GM12878 (cell line): ENCODE data around the gene TAPT1. TPM values are rescaled to one million over a fixed set of nuclear protein-coding genes. Genes with fewer than 3 reads are reported as not detected.

Experiments
- ATAC-seq: fragments of 200-7000 bp; cut with Tn5 transposase; 3 replicates; pipeline ENCODE4 v1.9.1; 2020; ENCODE audit warnings: mild to moderate bottlenecking, moderate library complexity
- BruUV-seq: library from RNA; stranded (reverse); fragments of 400-500 nt; replicated peaks from 2 replicates; lab custom pipeline; 2021; lab: Mats Ljungman, UMichigan
- CTCF ChIA-PET: fragments of 300-600 bp; sonication (Branson Sonifier 250); formaldehyde crosslinking; extraction: SDS; loops from one replicate; lab custom pipeline; 2021; ENCODE audit warnings: inconsistent platforms; lab: Yijun Ruan, JAX
- POLR2A ChIA-PET: fragments of 350-600 bp; formaldehyde crosslinking; extraction: SDS; loops from one replicate; lab custom pipeline; 2021; ENCODE audit warnings: inconsistent platforms; lab: Charles Lee
- RAD21 ChIA-PET: fragments of 300-600 bp; sonication (Branson Sonifier 250); formaldehyde crosslinking; loops from one replicate; lab custom pipeline; 2023; ENCODE audit warnings: antibody characterized with exemption; ENCODE audit not compliant: unreplicated experiment; lab: Charles Lee
- SMC1A ChIA-PET: fragments of 300-600 bp; sonication (Branson Sonifier 250); formaldehyde crosslinking; loops from one replicate; lab custom pipeline; 2023; ENCODE audit not compliant: unreplicated experiment, uncharacterized antibody; lab: Charles Lee
- DNase-seq: peaks from one replicate; pipeline ENCODE4 v3.0.0-alpha.2; 2011; ENCODE audit warnings: low read depth, low spot score
- FAIRE-seq: peaks from 3 replicates; lab custom pipeline; 2011; peaks lifted over from hg19 to GRCh38; lab: Jason Lieb, UNC
- H2AFZ ChIP-seq: 2 replicates; pipeline ENCODE4 v1.6.0; 2011; ENCODE audit warnings: low read depth, low read length, control low read depth; ENCODE audit not compliant: control insufficient read depth
- H3K27ac ChIP-seq: 2 replicates; pipeline ENCODE4 v1.5.1; 2011; ENCODE audit warnings: control low read depth; ENCODE audit not compliant: control insufficient read depth, insufficient read depth
- H3K27me3 ChIP-seq, 2 experiments: replicated peaks in 1 of 2; 2 replicates each; pipeline versions ENCODE4 v1.6.0 to v1.6.1; 2011; ENCODE audit warnings: low read length in 1 of 2; ENCODE audit not compliant: control insufficient read depth in 2 of 2, insufficient read depth in 2 of 2
- H3K36me3 ChIP-seq, 2 experiments: 2 replicates each; pipeline ENCODE4 v1.5.1; 2011; ENCODE audit warnings: low read length in 1 of 2; ENCODE audit not compliant: control insufficient read depth in 2 of 2, insufficient read depth in 2 of 2
- H3K4me1 ChIP-seq: 2 replicates; pipeline ENCODE4 v1.6.1; 2011; ENCODE audit warnings: mild to moderate bottlenecking, low read length, moderate library complexity, mixed read lengths; ENCODE audit not compliant: control insufficient read depth, insufficient read depth
- H3K4me2 ChIP-seq: 2 replicates; pipeline ENCODE4 v1.6.0; 2011; ENCODE audit warnings: control low read depth; ENCODE audit not compliant: control insufficient read depth, insufficient read depth
- H3K4me3 ChIP-seq: fragments of 200-600 bp; sonication (generic); 2 replicates; pipeline ENCODE4 v1.5.1; 2016
- H3K79me2 ChIP-seq: 2 replicates; pipeline ENCODE4 v1.6.0; 2011; ENCODE audit warnings: low read length; ENCODE audit not compliant: control insufficient read depth, insufficient read depth
- H3K9ac ChIP-seq: 2 replicates; pipeline ENCODE4 v1.8.0; 2011; ENCODE audit warnings: low read length, control low read depth, mixed read lengths; ENCODE audit not compliant: control insufficient read depth, insufficient read depth
- H3K9me3 ChIP-seq: replicated peaks from 3 replicates; pipeline ENCODE4 v1.5.1; 2011; ENCODE audit warnings: mild to moderate bottlenecking, low read length; ENCODE audit not compliant: control insufficient read depth, insufficient read depth
- H4K20me1 ChIP-seq: 2 replicates; pipeline ENCODE4 v1.6.0; 2011; ENCODE audit not compliant: control insufficient read depth, insufficient read depth
- RB1 ChIP-seq: fragments of 450-650 bp; formaldehyde crosslinking; IDR thresholded peaks from 2 replicates; pipeline ENCODE4 v1.6.1; 2017; ENCODE audit warnings: mild to moderate bottlenecking, borderline replicate concordance
- ZNF217 ChIP-seq: fragments of 450-650 bp; IDR thresholded peaks from 2 replicates; pipeline ENCODE4 v1.6.1; 2017; ENCODE audit warnings: antibody characterized with exemption, mild to moderate bottlenecking
- whole genome bisulfite sequencing: methylation state at CpG from one replicate; pipeline ENCODE4 v1.1.6; 2016; ENCODE audit warnings: low lambda C conversion rate; ENCODE audit not compliant: insufficient replicate concordance, insufficient coverage; ENCODE audit errors: missing lambda C conversion rate; 5-methylcytosine and 5-hydroxymethylcytosine counted together
- in situ Hi-C: fragments of 300-500 bp; cut with MboI; formaldehyde crosslinking; loops from 9 replicates; pipeline ENCODE4 v1.14.3; 2018; ENCODE audit warnings: mixed read lengths
- intact Hi-C: fragments of 100-400 bp; cut with micrococcal nuclease; formaldehyde crosslinking; loops from one replicate; pipeline ENCODE4 v1.14.2; 2022; ENCODE audit not compliant: unreplicated experiment
- polyA plus RNA-seq, 11 experiments: library from polyadenylated mRNA; depleted of rRNA in 4 of 11; unstranded in 6 of 11; stranded (reverse) in 5 of 11; fragments of >200 nt; fragmentation: Nextera tagmentation in 4 of 11; fragmentation: Illumina TruSeq in 1 of 11; extraction: Ambion mirVana in 4 of 11; extraction: Trizol in 1 of 11; gene quantifications; 1 replicate in 1 of 11; 2 replicates in 10 of 11; pipeline versions ENCODE4 v1.2.1 to v1.2.3, GENCODE V29; 2011 to 2016; ENCODE audit warnings: inconsistent platforms in 2 of 11, missing spikeins in 2 of 11, low read depth in 1 of 11
- total RNA-seq, 4 experiments: library from RNA; depleted of rRNA in 3 of 4; stranded (reverse); fragments of >200 nt in 3 of 4; fragmentation: Illumina TruSeq in 1 of 4; extraction: Trizol in 1 of 4; gene quantifications; 2 replicates each; pipeline versions ENCODE4 v1.2.1 to v1.2.3, GENCODE V29; 2013 to 2021
- TF ChIP-seq, protein P1 (sequence below): fragments of 450-650 bp; IDR thresholded peaks from 2 replicates; pipeline ENCODE4 v1.6.1; 2016; ENCODE audit warnings: mild to moderate bottlenecking, moderate library complexity, borderline replicate concordance

TAPT1 gene
- total and polyA plus RNA-seq, 10 of the 15 experiments (the other 5 are each of a cell fraction or from before 2014, with no cell fraction given) = 0.91 to 23.3 (median 9.5) TPM

DNA sequence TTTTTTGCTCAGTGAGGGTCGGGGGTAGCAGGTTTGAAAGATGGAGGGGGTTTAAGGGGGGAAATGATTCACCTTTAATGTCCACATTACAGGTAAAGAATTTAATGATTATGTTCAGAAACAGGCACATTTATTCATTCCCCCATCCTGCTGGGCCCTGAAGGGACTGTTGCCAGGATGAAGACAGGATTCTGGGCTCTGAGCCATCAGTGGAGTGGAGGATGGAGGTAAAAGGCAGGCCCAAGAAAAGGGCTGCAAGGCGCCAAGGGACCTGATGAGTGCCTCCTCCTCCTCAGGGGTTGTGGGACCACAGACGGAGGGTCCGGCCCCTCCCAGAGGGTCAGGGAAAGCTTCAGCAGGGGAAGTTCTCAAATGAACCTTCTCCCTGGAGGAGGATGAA is 102.0 kb downstream of the TAPT1 start:
- ChIA-PET POLR2A (no interaction called here), CTCF (interaction anchor here (0.7 kb wide), 1 partner anchor 60 kb away, joined by 4 read pairs; no protein-coding TSS in a partner anchor), RAD21 (no interaction called here), SMC1A (interaction anchor here (0.7 kb wide), 1 partner anchor 22 kb away, joined by 3 read pairs; no protein-coding TSS in a partner anchor)
- H3K27ac ChIP-seq = no peak overlapping the region
- H3K4me2 ChIP-seq = no peak overlapping the region
- BruUV-seq = no TSS peak
- in situ Hi-C loops (no loop called here), intact Hi-C loops (no loop called here)
- no peaks in the 10 kb centered on the region for H3K4me1 ChIP-seq
- H3K9ac ChIP-seq = no peak overlapping the region
- no peaks in the 10 kb centered on the region for H4K20me1 ChIP-seq
- DNase-seq (no peak), FAIRE-seq (no peak), ATAC-seq (no peak)
- no peaks in the 10 kb centered on the region for H3K36me3 ChIP-seq
- WGBS = 57% methylated on average over 4 of the region's 4 CpGs
- 0 out of 4 replicates have a peak, but pooled peaks cover 0 to 3% of the 10 kb centered on the region in 2 experiments for H3K27me3 ChIP-seq
- no peak overlapping the region for H3K4me3 ChIP-seq
- no peaks in the 10 kb centered on the region for H3K9me3 ChIP-seq
- TF ChIP-seq, protein P1, sequence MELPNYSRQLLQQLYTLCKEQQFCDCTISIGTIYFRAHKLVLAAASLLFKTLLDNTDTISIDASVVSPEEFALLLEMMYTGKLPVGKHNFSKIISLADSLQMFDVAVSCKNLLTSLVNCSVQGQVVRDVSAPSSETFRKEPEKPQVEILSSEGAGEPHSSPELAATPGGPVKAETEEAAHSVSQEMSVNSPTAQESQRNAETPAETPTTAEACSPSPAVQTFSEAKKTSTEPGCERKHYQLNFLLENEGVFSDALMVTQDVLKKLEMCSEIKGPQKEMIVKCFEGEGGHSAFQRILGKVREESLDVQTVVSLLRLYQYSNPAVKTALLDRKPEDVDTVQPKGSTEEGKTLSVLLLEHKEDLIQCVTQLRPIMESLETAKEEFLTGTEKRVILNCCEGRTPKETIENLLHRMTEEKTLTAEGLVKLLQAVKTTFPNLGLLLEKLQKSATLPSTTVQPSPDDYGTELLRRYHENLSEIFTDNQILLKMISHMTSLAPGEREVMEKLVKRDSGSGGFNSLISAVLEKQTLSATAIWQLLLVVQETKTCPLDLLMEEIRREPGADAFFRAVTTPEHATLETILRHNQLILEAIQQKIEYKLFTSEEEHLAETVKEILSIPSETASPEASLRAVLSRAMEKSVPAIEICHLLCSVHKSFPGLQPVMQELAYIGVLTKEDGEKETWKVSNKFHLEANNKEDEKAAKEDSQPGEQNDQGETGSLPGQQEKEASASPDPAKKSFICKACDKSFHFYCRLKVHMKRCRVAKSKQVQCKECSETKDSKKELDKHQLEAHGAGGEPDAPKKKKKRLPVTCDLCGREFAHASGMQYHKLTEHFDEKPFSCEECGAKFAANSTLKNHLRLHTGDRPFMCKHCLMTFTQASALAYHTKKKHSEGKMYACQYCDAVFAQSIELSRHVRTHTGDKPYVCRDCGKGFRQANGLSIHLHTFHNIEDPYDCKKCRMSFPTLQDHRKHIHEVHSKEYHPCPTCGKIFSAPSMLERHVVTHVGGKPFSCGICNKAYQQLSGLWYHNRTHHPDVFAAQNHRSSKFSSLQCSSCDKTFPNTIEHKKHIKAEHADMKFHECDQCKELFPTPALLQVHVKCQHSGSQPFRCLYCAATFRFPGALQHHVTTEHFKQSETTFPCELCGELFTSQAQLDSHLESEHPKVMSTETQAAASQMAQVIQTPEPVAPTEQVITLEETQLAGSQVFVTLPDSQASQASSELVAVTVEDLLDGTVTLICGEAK = no peak
- no peak for TF ChIP-seq ZNF217
- TF ChIP-seq RB1 = no peak
- no peak overlapping the region for H2AFZ ChIP-seq
- no peaks in the 10 kb centered on the region for H3K79me2 ChIP-seq
